ENCODE results near the gene ZRANB1. TPM values are rescaled to one million over a fixed set of nuclear protein-coding genes. Genes with fewer than 3 reads are reported as not detected.

The ZRANB1 gene
- total RNA-seq, 2 experiments from 2014 or later, result 14.5 to 17.0 TPM

GRCh38 chr10:124939290-124939689 is 2.6 kb upstream of the ZRANB1 start:
- peaks cover 29% of the 10 kb centered on the region for H4K20me1 ChIP-seq (ENCODE audit: insufficient read depth, low read length)

GRCh38 chr10:124942317-124943169 is 620 bp downstream of the ZRANB1 start:
- no peak overlapping the region for H3K4me2 ChIP-seq (ENCODE audit: low read length)
- peaks cover 7% of the 10 kb centered on the region for H3K4me1 ChIP-seq (ENCODE audit: insufficient read depth, low read length, poor library complexity, severe bottlenecking)
- H3K79me2 ChIP-seq (ENCODE audit: insufficient read depth, low read depth, low read length), result peaks cover 89% of the 10 kb centered on the region
- DNase-seq (ENCODE audit: low spot score), result no peak
- no peaks in the 10 kb centered on the region for H3K9me3 ChIP-seq (ENCODE audit: low read length)
- no peak for TF ChIP-seq CTCF (conservative IDR thresholded peaks at IDR 0.05; ENCODE audit: low read length)
- TF ChIP-seq EZH2phosphoT487 (IDR thresholded peaks at IDR 0.05; ENCODE audit: borderline replicate concordance, low read depth, low read length), result no peak
- H3K36me3 ChIP-seq (ENCODE audit: insufficient read depth, low read length), result peaks cover 20% of the 10 kb centered on the region; the same call in 1 of the 2 replicates
- TSS peak; percentile 48 for BruUV-seq (replicated peaks)
- no peak overlapping the region for H3K27ac ChIP-seq (ENCODE audit: low read depth, low read length, poor library complexity, severe bottlenecking)
- intact Hi-C loops (cut with micrococcal nuclease; ENCODE audit: unreplicated experiment), result no loop called here
- H3K9me2 ChIP-seq (ENCODE audit: insufficient read depth, low read length), result no peaks in the 10 kb centered on the region
- H2AFZ ChIP-seq (ENCODE audit: low read length), result no peak overlapping the region
- ChIA-PET POLR2A (interaction anchor here (1.5 kb wide), 1 partner anchor 26 kb away, joined by 6 read pairs; no protein-coding TSS in a partner anchor), CTCF (ENCODE audit: unreplicated experiment) (no interaction called here)
- H4K20me1 ChIP-seq (ENCODE audit: insufficient read depth, low read length), result peaks cover 22% of the 10 kb centered on the region
- H3K4me3 ChIP-seq (ENCODE audit: low read depth, low read length, poor library complexity, severe bottlenecking), result no peak overlapping the region

More at GRCh38 chr10:124939290-124939689, 2.6 kb upstream of the ZRANB1 start:
- CTCF ChIA-PET (ENCODE audit: unreplicated experiment), result no interaction called here
- Histone ChIP-seq H3K9me3 (ENCODE audit: low read length) (no peaks in the 10 kb centered on the region), H3K4me1 (ENCODE audit: insufficient read depth, low read length, poor library complexity, severe bottlenecking) (peaks cover 7% of the 10 kb centered on the region), H3K27ac (ENCODE audit: low read depth, low read length, poor library complexity, severe bottlenecking) (no peak overlapping the region), H3K9me2 (ENCODE audit: insufficient read depth, low read length) (no peaks in the 10 kb centered on the region), H3K79me2 (ENCODE audit: insufficient read depth, low read depth, low read length) (peaks cover 92% of the 10 kb centered on the region), H2AFZ (ENCODE audit: low read length) (no peak overlapping the region), H3K4me3 (ENCODE audit: low read depth, low read length, poor library complexity, severe bottlenecking) (no peak overlapping the region), H3K36me3 (ENCODE audit: insufficient read depth, low read length) (peaks cover 13% of the 10 kb centered on the region; the same call in 1 of the 2 replicates), H3K4me2 (ENCODE audit: low read length) (no peak overlapping the region)
- intact Hi-C loops (cut with micrococcal nuclease; ENCODE audit: unreplicated experiment), result no loop called here
- POLR2A ChIA-PET, result interaction anchor here (0.7 to 1.7 kb wide), 3 partner anchors 9 to 45 kb away, joined by 3 to 7 read pairs (median 4); no protein-coding TSS in a partner anchor
- no peak for DNase-seq (ENCODE audit: low spot score)
- BruUV-seq (replicated peaks), result no TSS peak
- TF ChIP-seq CTCF (conservative IDR thresholded peaks at IDR 0.05; ENCODE audit: low read length) (no peak), EZH2phosphoT487 (IDR thresholded peaks at IDR 0.05; ENCODE audit: borderline replicate concordance, low read depth, low read length) (no peak)

Data from OCI-LY7 (cell line).